ENCODE measurements around the gene AK1.

Gene AK1

GRCh38 chr9:127878001-127878651 lies 651 bp upstream of the AK1 start:
- peak overlapping the region in 8 of 10 experiments; percentile 39 to 59 (median 46); a peak in 13 of 20 replicates for H3K4me3 ChIP-seq
- peak overlapping the region; percentile 65 to 88 (median 78) for H3K4me2 ChIP-seq
- peaks cover 64 to 98% (median 93%) of the 10 kb centered on the region in 10 experiments for H3K4me1 ChIP-seq
- H3K36me3 ChIP-seq, result no peaks in the 10 kb centered on the region
- peak overlapping the region in 6 of 11 experiments; percentile 19 to 56 (median 38); a peak in 5 of 22 replicates for H3K9ac ChIP-seq
- peaks cover 0 to 29% (median 0%) of the 10 kb centered on the region in 11 experiments; a peak in 4 of 22 replicates for H4K20me1 ChIP-seq
- no peak overlapping the region; a peak in 1 of 22 replicates for H3K27ac ChIP-seq
- H3K9me3 ChIP-seq (replicated peaks in 1 of 11), result no peaks in the 10 kb centered on the region
- H3K27me3 ChIP-seq, result peaks cover 20 to 29% (median 24%) of the 10 kb centered on the region in 11 experiments
- TF ChIP-seq Cebpa-rat (IDR thresholded peaks at IDR 0.05), result no peak

- no peaks in the 10 kb centered on the region for H3K9me3 ChIP-seq (replicated peaks in 1 of 11)
- TF ChIP-seq Cebpa-rat (IDR thresholded peaks at IDR 0.05), result no peak
- H3K36me3 ChIP-seq, result no peaks in the 10 kb centered on the region
- H3K9ac ChIP-seq, result peak overlapping the region in 7 of 11 experiments; percentile 27 to 65 (median 45); a peak in 8 of 22 replicates
- no peak overlapping the region for H3K27ac ChIP-seq
- H3K4me1 ChIP-seq, result peaks cover 65 to 98% (median 91%) of the 10 kb centered on the region in 10 experiments
- H3K27me3 ChIP-seq, result peaks cover 20 to 29% (median 24%) of the 10 kb centered on the region in 11 experiments
- peak overlapping the region; percentile 65 to 88 (median 78) for H3K4me2 ChIP-seq
- peak overlapping the region in 7 of 10 experiments; percentile 19 to 59 (median 47); a peak in 5 of 20 replicates for H3K4me3 ChIP-seq
- peaks cover 0 to 23% (median 0%) of the 10 kb centered on the region in 11 experiments; a peak in 4 of 22 replicates for H4K20me1 ChIP-seq
These were observed 512 bp downstream of the AK1 start for GRCh38 chr9:127876764-127877562.

- TF ChIP-seq Cebpa-rat (IDR thresholded peaks at IDR 0.05), result no peak
- peak overlapping the region in 2 of 11 experiments; percentile 8 to 27; a peak in 2 of 22 replicates for H3K9ac ChIP-seq
- no peaks in the 10 kb centered on the region for H3K36me3 ChIP-seq
- no peak overlapping the region for H3K27ac ChIP-seq
- H3K27me3 ChIP-seq, result peaks cover 20 to 29% (median 24%) of the 10 kb centered on the region in 11 experiments
- no peak overlapping the region for H3K4me3 ChIP-seq
- H3K9me3 ChIP-seq (replicated peaks in 1 of 11), result no peaks in the 10 kb centered on the region
- H3K4me1 ChIP-seq, result peaks cover 58 to 93% (median 85%) of the 10 kb centered on the region in 10 experiments
- peak overlapping the region; percentile 20 to 88 (median 83); a peak in 18 of 22 replicates for H3K4me2 ChIP-seq
- peaks cover 0 to 23% (median 0%) of the 10 kb centered on the region in 11 experiments; a peak in 4 of 22 replicates for H4K20me1 ChIP-seq
These were observed 1.3 kb downstream of the AK1 start for GRCh38 chr9:127876026-127876763.

- no peak overlapping the region; a peak in 1 of 22 replicates for H3K27ac ChIP-seq
- H3K4me2 ChIP-seq, result peak overlapping the region in 10 of 11 experiments; percentile 12 to 88 (median 84); a peak in 14 of 22 replicates
- no peak overlapping the region for H3K4me3 ChIP-seq
- H3K9ac ChIP-seq, result peak overlapping the region in 4 of 11 experiments; percentile 3 to 35 (median 7); a peak in 2 of 22 replicates
- TF ChIP-seq Cebpa-rat (IDR thresholded peaks at IDR 0.05), result no peak
- H4K20me1 ChIP-seq, result peaks cover 0 to 23% (median 0%) of the 10 kb centered on the region in 11 experiments; a peak in 4 of 22 replicates
- peaks cover 54 to 90% (median 82%) of the 10 kb centered on the region in 10 experiments for H3K4me1 ChIP-seq
- peaks cover 20 to 29% (median 24%) of the 10 kb centered on the region in 11 experiments for H3K27me3 ChIP-seq
- H3K9me3 ChIP-seq (replicated peaks in 1 of 11), result no peaks in the 10 kb centered on the region
- H3K36me3 ChIP-seq, result no peaks in the 10 kb centered on the region
These were observed 2.0 kb downstream of the AK1 start for GRCh38 chr9:127875306-127875966.

GRCh38 chr9:127874301-127875221 lies 2.9 kb downstream of the AK1 start:
- no peak overlapping the region for H3K4me3 ChIP-seq
- peaks cover 20 to 29% (median 24%) of the 10 kb centered on the region in 11 experiments for H3K27me3 ChIP-seq
- no peak for TF ChIP-seq Cebpa-rat (IDR thresholded peaks at IDR 0.05)
- H4K20me1 ChIP-seq, result peaks cover 0 to 23% (median 0%) of the 10 kb centered on the region in 11 experiments; a peak in 4 of 22 replicates
- peak overlapping the region in 2 of 11 experiments; percentile 10; a peak in 2 of 22 replicates for H3K27ac ChIP-seq
- H3K9me3 ChIP-seq (replicated peaks in 1 of 11), result no peaks in the 10 kb centered on the region
- H3K4me1 ChIP-seq, result peaks cover 55 to 91% (median 82%) of the 10 kb centered on the region in 10 experiments
- H3K36me3 ChIP-seq, result no peaks in the 10 kb centered on the region
- H3K9ac ChIP-seq, result peak overlapping the region in 8 of 11 experiments; percentile 1 to 56 (median 34); a peak in 10 of 22 replicates
- peak overlapping the region; percentile 57 to 88 (median 83); a peak in 20 of 22 replicates for H3K4me2 ChIP-seq

GRCh38 chr9:127873886-127874285 lies 3.6 kb downstream of the AK1 start:
- Histone ChIP-seq H3K27ac (peak overlapping the region in 7 of 11 experiments; percentile 10 to 41 (median 20); a peak in 5 of 22 replicates), H3K4me1 (peaks cover 55 to 91% (median 83%) of the 10 kb centered on the region in 10 experiments), H3K9ac (peak overlapping the region in 9 of 11 experiments; percentile 20 to 56 (median 47); a peak in 15 of 22 replicates), H3K36me3 (no peaks in the 10 kb centered on the region), H3K4me2 (peak overlapping the region; percentile 57 to 88 (median 83)), H3K9me3 (replicated peaks in 1 of 11) (no peaks in the 10 kb centered on the region), H4K20me1 (peaks cover 0 to 23% (median 0%) of the 10 kb centered on the region in 11 experiments; a peak in 4 of 22 replicates), H3K4me3 (no peak overlapping the region), H3K27me3 (peaks cover 20 to 29% (median 23%) of the 10 kb centered on the region in 11 experiments)
- no peak for TF ChIP-seq Cebpa-rat (IDR thresholded peaks at IDR 0.05)

- Histone ChIP-seq H3K27ac (peak overlapping the region in 7 of 11 experiments; percentile 0 to 41 (median 14); a peak in 8 of 22 replicates), H3K9me3 (replicated peaks in 1 of 11) (no peaks in the 10 kb centered on the region), H3K36me3 (no peaks in the 10 kb centered on the region), H3K4me2 (peak overlapping the region; percentile 57 to 88 (median 83)), H3K27me3 (peaks cover 14 to 23% (median 17%) of the 10 kb centered on the region in 11 experiments), H3K9ac (peak overlapping the region in 9 of 11 experiments; percentile 20 to 56 (median 47); a peak in 16 of 22 replicates), H4K20me1 (peaks cover 0 to 18% (median 0%) of the 10 kb centered on the region in 11 experiments; a peak in 4 of 22 replicates), H3K4me1 (peaks cover 52 to 91% (median 82%) of the 10 kb centered on the region in 10 experiments), H3K4me3 (no peak overlapping the region)
- TF ChIP-seq Cebpa-rat (IDR thresholded peaks at IDR 0.05), result no peak
These were observed 4.2 kb downstream of the AK1 start for GRCh38 chr9:127873223-127873691.

All from BLaER1 treated with 17β-estradiol and CSF1 and Interleukin-3, amounts not matched to agents 10 nM and 100 nM (cell line).